ENCODE measurements around the gene EBF4.
"Not testable (repeated sequence)": the region's sequence is repeated elsewhere in the genome, so short reads cannot be mapped to it uniquely, and the experiment has no call there.

EBF4 gene

DNA sequence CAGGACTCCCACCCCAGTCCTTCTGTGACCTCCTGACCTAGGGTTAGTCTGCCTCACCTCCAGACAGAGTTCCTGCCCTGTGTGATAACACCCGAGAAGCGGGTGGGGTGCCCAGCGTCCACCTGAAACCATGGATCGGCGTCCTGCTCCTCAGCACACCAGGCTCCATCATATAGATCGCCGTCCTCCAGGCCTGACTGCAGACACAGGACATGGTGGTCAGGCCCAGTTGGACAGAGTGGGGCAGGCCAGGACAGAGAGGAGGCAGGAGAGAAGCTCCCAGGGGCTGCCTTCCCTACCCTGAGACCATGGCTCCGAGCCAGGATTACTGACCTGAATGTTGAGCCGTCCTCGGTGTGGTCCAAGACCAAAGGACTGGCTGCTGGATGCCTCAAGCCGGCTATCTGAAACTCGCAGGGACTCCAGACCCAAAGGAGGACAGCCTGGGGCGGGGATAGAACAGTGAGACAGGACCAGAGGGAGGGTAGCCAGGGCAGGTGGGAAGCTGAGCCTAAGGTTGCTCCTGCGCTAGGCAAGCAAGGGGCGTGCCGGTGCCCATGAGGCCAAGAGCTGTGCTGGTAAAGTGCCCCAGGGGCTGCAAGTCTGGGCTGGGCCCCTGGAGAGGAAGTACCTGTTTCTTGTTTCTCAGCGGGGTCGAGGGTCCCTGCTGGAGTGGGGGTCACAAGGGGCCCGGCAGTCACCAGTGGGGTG, 105.7 kb downstream of the EBF4 start:
- no peak for DNase-seq

DNA sequence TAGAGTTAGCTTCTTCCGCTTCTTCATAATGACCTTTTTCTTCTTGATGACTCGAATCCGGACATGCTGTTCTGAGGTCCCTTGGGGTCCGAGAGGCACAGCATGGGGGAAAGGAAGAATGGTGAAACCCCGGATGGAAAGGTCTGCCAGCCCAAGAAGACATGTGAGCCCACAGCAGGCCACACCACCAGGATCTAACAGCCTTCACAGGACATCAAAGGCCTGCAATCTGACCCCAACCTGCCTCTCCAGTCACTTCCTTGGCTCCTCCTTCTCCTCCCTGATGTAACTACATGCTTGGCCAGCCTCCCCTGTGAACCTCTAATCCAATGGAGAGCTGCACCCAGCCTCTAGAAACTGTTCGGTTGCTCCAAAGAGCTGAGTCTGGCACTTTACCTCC, 106.2 kb downstream of the EBF4 start:
- DNase-seq, result no peak

DNA sequence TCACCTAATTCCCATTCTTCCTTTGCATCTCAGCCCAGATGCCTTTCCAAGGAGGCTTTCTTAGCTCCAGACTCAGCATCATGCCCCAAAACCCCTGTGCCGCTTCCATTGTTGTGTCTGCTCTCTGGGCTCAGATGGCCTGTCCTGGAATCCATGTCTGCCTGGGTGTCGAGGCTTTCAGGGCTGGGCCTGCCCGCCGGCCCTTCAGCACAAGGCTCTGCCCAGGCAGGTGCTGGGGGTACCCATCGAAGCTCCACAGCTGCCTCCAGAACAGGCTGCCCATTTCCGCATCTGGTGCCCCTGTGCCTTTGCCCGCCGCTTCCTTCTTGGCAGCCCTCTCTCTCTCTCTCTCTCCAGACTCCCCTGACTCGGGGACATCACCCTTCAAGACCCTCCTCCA, 106.7 kb downstream of the EBF4 start:
- no peak for DNase-seq

DNA sequence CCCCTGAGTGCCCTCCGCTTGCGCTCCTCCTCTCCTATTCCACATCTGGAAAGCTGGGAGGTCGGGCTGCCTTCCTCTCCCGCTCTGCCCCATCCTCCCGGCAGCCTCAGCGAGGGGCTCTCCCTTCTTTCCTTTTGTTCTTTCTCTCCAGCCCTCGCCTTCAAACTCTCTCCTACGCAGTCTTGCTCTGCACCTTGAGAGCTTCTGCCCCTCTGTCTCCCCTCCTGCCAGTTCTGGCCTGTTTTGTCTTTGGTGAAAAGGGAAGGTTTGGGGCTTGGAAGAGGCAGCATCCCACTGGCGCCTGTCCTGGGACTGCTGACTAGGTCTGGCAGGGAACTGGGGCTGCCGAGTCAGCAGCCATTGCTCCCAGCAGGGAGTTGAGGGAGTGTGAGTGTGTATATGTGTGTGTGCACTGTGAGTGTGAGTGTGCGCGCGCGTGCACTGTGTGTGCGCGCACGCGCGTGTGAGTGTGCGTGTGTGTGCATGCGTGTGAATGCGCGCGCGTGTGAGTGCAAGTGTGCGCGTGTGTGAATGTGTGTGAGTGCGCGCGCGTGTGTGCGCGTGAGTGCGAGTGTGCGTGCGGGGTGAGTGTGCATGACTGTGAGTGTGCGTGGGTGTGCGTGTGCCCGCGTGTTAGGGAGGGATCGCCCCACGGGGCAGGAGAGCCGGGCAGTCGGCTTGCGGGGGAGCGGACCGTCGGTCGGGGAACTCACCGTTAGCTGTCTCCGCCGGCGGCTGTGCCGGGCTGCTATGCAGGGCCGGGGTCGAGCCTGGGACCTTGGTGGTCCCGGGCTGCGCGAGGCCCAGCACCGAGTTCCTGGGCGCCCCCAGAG, 107.3 kb downstream of the EBF4 start:
- DNase-seq, result no peak

GRCh38 chr20:2800521-2801285, 108.1 kb downstream of the EBF4 start, which contains the start of gene CPXM1:
Gene CPXM1, minus strand, starts transcription at chr20:2800627. Its CDS starts 55 bp downstream, at chr20:2800572.
- no peak for DNase-seq

GRCh38 chr20:2801286-2801728, 108.7 kb downstream of the EBF4 start:
- no peak for DNase-seq

DNA sequence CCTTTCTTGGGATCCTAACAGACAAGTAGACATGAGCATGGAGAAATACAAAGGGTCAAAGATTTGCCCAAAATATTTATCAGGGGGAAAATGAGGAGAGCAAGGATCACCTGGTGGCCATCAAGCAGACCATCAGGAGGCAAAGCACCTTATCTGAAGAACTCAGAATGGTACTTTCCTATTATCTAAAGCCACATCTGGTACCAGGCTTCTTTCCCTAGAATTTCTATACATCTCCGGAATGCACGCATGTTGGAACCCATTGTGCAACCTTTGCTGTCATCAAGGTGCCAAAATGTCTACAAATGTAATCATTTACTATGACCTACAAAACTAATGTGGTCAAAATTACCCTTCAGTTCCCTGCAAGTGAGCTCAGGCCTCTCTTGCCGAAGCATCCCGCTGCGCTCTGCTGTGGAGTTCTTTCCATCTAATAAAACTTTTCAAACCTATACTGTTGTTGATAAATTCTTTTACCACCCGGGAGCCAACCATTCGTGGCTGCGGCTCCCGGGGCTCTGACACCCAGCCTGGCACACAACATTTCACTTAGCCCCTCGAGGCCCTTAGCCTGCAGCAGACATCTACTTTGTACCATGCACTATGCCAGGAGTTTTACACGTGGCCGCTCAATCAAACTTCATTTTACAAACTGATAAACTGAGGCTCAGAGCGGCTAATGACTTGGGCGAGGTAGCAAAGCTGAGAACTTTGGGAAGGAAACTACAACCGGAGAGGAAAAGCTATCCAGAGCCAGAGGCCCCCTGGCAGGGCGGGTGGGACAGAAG, 111.7 kb downstream of the EBF4 start:
- no peak for DNase-seq

DNA sequence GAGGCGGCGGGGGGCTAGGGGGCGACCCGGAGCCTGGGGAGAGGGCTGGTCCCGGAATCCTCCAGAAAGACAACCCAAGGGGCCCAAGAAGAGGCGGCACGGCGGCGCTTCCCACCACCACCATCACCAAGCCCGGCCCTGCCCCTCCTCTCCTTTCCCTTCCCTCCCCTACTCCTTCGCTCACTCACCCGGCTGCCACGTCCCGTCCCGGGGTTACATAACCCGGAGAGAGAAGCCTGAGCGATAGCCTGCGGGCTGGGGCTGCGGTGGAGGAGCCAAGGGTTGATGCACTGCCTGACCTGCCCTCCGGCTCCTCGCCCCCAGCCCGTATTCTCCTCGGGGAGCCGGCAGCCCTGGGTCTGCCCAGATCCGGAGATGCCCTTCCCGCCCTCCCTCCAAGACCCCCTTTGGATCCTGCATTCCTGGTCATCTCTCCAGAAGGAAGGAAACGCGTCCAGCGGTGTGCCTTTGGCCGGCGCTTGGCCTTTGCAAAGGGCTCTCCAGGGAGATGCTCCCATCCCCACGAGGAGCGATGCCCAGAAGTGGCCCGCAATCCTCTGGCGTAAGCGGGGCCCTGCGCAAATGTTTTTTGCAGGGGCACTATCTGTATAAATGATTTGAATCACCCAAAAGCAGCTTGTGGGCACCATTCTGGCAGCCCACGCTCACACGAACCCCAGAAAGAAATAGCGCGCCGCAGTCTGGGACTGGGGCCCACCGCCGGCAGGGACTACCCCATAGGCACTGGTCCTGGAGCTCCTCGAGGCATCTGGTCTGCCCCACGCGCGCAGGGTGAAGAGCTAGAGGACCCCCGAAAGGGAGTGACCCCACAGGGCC, 112.5 kb downstream of the EBF4 start:
- no peak for DNase-seq

GRCh38 chr20:2805689-2806350, 113.2 kb downstream of the EBF4 start:
- no peak for DNase-seq

DNA sequence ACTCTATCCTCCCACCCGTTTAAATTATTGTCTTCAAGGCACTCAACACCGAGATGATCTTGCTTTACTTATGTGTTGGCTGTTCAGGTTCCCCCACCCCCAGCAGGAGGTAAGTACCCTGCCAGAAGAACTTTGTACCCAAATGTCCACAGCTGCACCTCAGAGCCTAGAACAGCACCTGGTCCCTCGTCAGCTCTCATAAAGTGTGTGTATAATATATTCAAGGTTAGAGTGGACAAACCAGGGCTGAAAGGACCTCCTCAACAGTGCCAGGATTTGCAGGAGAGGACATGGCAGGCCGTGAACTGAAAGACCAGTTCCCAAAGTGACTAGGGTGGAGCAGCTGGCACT, 113.7 kb downstream of the EBF4 start:
- DNase-seq, result no peak

GRCh38 chr20:2807019-2807418, 114.4 kb downstream of the EBF4 start:
- DNase-seq, result no peak

DNA sequence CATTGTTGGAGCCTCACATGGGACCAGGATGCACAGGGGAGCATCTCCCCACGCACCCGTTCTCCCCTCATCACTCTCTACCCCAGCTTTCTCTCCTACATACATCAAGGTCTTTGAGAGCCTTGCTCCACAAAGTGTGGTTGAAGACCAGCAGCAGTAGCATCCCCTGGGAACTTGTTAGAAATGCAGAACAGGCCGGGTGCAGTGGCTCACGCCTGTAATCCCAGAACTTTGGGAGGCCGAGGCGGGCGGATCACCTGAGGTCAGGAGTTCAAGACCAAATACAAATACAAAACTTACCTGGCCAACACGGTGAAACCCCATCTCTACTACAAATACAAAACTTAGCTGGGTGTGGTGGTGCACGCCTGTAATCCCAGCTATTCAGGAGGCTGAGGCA, 115.3 kb downstream of the EBF4 start:
- DNase-seq, result not testable (repeated sequence)

GRCh38 chr20:2809690-2810089, 117.1 kb downstream of the EBF4 start:
- no peak for DNase-seq
